ENCODE measurements around the gene LRRC4C. TPM values are rescaled to one million over a fixed set of nuclear protein-coding genes. Genes with fewer than 3 reads are reported as not detected.

Gene LRRC4C
- total RNA-seq, 1 experiment from 2014 or later = 0.13 TPM

DNA sequence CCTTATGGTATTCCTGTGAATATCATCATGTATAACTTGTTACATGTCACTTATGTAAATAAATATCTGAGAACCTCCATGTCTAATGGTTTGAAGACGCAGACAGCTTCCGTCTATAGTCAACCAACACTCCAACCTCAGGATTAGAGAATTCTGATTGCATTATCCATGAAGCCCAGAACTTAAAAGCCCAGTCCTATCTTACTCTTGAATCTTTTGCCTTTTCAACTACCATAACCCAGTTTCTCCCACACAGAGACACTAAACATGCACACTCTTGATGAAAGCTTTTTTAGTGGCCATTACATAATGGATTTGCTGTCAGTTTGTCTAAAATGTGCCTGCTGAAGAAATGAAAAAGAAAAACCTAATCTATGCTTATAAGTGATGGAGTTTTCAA lies 1219.2 kb downstream of the LRRC4C start:
- H3K4me1 ChIP-seq (ENCODE audit: insufficient read depth, low read length) = no peaks in the 10 kb centered on the region
- Mint-ChIP-seq H3K27me3 (ENCODE audit: low read depth) (peaks cover 6% of the 10 kb centered on the region; the same call in 1 of the 2 replicates), H3K27ac (no peak overlapping the region), H3K36me3 (ENCODE audit: insufficient read depth in 1 of 3, low read depth in 3 of 3) (no peaks in the 10 kb centered on the region; a peak in 1 of 7 replicates), H3K4me1 (peaks cover 12 to 13% of the 10 kb centered on the region in 2 experiments), H3K9me3 (no peaks in the 10 kb centered on the region), H3K4me3 (no peak overlapping the region)
- H3K14ac ChIP-seq (ENCODE audit: insufficient read depth, low read length) = no peak overlapping the region
- TF ChIP-seq, protein P1, sequence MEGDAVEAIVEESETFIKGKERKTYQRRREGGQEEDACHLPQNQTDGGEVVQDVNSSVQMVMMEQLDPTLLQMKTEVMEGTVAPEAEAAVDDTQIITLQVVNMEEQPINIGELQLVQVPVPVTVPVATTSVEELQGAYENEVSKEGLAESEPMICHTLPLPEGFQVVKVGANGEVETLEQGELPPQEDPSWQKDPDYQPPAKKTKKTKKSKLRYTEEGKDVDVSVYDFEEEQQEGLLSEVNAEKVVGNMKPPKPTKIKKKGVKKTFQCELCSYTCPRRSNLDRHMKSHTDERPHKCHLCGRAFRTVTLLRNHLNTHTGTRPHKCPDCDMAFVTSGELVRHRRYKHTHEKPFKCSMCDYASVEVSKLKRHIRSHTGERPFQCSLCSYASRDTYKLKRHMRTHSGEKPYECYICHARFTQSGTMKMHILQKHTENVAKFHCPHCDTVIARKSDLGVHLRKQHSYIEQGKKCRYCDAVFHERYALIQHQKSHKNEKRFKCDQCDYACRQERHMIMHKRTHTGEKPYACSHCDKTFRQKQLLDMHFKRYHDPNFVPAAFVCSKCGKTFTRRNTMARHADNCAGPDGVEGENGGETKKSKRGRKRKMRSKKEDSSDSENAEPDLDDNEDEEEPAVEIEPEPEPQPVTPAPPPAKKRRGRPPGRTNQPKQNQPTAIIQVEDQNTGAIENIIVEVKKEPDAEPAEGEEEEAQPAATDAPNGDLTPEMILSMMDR (conservative IDR thresholded peaks at IDR 0.05) = no peak
- H2AK5ac ChIP-seq (ENCODE audit: insufficient read length, low read length) = no peak overlapping the region
- no peak overlapping the region for H2BK5ac ChIP-seq (ENCODE audit: insufficient read length, low read length)
- no peak overlapping the region for H3T11ph ChIP-seq (ENCODE audit: low read length)
- no peak overlapping the region for H4K8ac ChIP-seq (replicated peaks; ENCODE audit: insufficient read length, low read depth, low read length)
- no peak overlapping the region for H2BK12ac ChIP-seq (ENCODE audit: insufficient read length, low read depth, low read length)
- H3K9ac ChIP-seq (ENCODE audit: extremely low read depth, insufficient read length, low read length) = no peak overlapping the region
- no peak overlapping the region for H2AFZ ChIP-seq (ENCODE audit: low read length)
- no peak overlapping the region for H3K4me2 ChIP-seq (ENCODE audit: insufficient read depth, insufficient read length, low read length)
- H2BK15ac ChIP-seq (ENCODE audit: low read depth, low read length) = no peak overlapping the region
- H4K5ac ChIP-seq (ENCODE audit: insufficient read length, low read depth, low read length) = no peak overlapping the region
- no CpG with 5 or more reads among the region's 2 CpGs for WGBS (ENCODE audit: extremely low coverage, insufficient read length, low lambda C conversion rate)
- H3K27ac ChIP-seq (ENCODE audit: insufficient read length, low read depth, low read length) = no peak overlapping the region
- no peaks in the 10 kb centered on the region for H3K23me2 ChIP-seq (ENCODE audit: insufficient read length, low read depth, low read length, poor library complexity, severe bottlenecking)
- no peak overlapping the region for H3K23ac ChIP-seq (ENCODE audit: insufficient read length, low read depth, low read length)
- H2BK120ac ChIP-seq (ENCODE audit: low read depth, low read length, poor library complexity, severe bottlenecking) = no peak overlapping the region
- no peak overlapping the region for H3K56ac ChIP-seq (ENCODE audit: insufficient read length, low read depth, low read length)
- H3K79me2 ChIP-seq (ENCODE audit: insufficient read depth, low read length) = no peaks in the 10 kb centered on the region
- no peak overlapping the region for H3K4ac ChIP-seq (ENCODE audit: low read depth, low read length)
- DNase-seq = no peak
- H3K18ac ChIP-seq (ENCODE audit: insufficient read length, low read depth, low read length) = no peak overlapping the region
- H3K79me1 ChIP-seq (ENCODE audit: insufficient read depth, low read depth, low read length, poor library complexity, severe bottlenecking) = no peaks in the 10 kb centered on the region
- H4K91ac ChIP-seq (ENCODE audit: insufficient read length, low read depth, low read length) = no peak overlapping the region
- H2BK20ac ChIP-seq (ENCODE audit: low read depth, low read length, poor library complexity, severe bottlenecking) = no peak overlapping the region
- no peaks in the 10 kb centered on the region for H3K9me3 ChIP-seq (ENCODE audit: control insufficient read depth, low read depth, low read length)
- H4K20me1 ChIP-seq (ENCODE audit: control insufficient read depth, insufficient read depth, insufficient read length) = no peaks in the 10 kb centered on the region
- no peaks in the 10 kb centered on the region for H3K27me3 ChIP-seq (ENCODE audit: insufficient read depth, low read length)

Data from H9 (cell line).